GM12875 (cell line): ENCODE data around the gene RELN.

ENCODE experiments used
- H3K4me3 ChIP-seq: one replicate; pipeline ENCODE4 v1.5.1; 2011; ENCODE audit warnings: low read depth, low read length, control low read depth
- TF ChIP-seq, protein P1 (sequence below): IDR thresholded peaks from 2 replicates; pipeline ENCODE4 v1.5.1; 2011; ENCODE audit warnings: low read depth, mild to moderate bottlenecking, control low read depth, inconsistent platforms, low read length, moderate library complexity, borderline replicate concordance; ENCODE audit not compliant: insufficient read depth

RELN gene

DNA sequence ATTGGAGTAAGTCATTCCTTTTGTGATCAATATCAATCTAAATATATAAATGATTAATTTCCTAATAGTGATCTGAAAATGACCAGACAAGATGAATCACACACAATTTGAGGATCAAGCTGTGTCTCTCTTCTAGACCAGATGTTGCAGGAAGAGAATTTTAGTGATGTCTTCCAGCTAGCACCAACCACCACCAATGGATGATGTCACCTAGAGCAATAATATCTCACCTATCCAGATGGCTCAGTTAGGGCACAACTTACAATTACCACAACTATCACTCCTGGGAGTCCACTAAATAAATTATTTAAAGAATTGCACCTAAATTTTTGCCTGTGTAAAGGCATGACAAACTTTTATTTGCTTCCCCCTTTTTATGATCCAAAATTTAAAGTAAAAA, 25.2 kb downstream of the RELN start:
- TF ChIP-seq, protein P1, sequence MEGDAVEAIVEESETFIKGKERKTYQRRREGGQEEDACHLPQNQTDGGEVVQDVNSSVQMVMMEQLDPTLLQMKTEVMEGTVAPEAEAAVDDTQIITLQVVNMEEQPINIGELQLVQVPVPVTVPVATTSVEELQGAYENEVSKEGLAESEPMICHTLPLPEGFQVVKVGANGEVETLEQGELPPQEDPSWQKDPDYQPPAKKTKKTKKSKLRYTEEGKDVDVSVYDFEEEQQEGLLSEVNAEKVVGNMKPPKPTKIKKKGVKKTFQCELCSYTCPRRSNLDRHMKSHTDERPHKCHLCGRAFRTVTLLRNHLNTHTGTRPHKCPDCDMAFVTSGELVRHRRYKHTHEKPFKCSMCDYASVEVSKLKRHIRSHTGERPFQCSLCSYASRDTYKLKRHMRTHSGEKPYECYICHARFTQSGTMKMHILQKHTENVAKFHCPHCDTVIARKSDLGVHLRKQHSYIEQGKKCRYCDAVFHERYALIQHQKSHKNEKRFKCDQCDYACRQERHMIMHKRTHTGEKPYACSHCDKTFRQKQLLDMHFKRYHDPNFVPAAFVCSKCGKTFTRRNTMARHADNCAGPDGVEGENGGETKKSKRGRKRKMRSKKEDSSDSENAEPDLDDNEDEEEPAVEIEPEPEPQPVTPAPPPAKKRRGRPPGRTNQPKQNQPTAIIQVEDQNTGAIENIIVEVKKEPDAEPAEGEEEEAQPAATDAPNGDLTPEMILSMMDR = no peak
- no peak overlapping the region for H3K4me3 ChIP-seq

DNA sequence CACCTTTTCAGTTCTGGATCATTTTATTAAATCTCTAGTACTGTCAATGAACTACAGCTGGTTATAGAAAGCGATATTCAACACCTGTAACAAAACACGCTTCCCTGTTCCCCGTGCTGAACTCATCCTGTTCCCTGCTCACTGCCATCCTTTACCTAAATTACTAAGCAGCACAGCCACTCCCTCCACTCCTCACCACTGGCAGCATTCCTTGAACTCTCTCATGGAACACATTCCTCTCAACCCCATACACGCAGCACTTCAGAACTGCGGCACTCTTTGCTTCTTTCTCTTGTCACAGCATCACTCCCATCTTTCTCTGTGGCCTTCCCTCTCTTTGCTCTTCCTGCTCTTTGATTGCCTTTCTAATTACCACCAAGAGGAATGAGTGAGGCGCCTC, 27.4 kb downstream of the RELN start:
- no peak overlapping the region for H3K4me3 ChIP-seq
- TF ChIP-seq, protein P1 = no peak

DNA sequence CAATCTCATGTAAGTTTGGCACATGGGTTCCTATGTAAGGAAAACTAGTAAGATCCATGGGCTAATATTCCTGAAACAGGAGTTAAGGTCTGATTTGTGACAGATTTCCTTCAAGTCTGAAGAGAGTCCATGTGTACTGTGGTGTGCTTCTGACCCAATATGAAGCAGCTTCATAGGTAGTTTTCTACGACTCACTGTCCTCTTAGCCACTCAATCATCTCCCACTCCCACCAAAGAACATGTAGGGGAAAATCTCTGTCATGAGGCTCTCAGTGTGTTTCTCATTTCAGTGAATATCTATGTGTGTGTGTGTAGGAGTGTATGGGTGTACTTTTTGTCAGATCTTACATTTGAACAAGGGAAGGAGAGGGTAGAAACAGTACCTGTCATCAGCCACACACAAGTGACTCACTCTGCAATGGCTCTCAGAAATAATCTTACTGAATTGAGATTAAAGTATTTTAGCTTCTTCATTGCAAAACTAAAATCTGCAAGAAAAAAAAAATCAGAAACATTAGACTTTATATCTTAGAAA, 31.1 kb downstream of the RELN start:
- TF ChIP-seq, protein P1 = no peak
- no peak overlapping the region for H3K4me3 ChIP-seq

DNA sequence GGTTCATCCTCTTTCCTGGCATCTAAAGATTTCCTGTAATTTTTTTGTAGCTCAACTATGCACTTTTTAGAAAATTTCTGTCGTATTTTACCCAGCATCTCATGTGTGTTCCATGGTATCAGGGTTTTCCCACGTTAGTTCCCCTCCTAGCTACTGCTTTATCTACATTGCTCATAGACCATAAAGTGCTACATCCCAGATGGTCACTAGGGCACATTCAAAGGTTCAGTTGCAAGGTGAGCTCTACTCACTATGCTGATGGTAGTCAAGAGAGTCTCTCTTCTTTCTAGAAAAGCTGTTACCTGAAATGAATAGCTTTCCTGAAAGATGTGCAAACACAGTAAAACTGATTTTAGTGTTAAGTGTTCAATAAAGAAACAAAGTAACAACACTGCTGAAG, 33.5 kb downstream of the RELN start:
- H3K4me3 ChIP-seq = no peak overlapping the region
- TF ChIP-seq, protein P1 = no peak

DNA sequence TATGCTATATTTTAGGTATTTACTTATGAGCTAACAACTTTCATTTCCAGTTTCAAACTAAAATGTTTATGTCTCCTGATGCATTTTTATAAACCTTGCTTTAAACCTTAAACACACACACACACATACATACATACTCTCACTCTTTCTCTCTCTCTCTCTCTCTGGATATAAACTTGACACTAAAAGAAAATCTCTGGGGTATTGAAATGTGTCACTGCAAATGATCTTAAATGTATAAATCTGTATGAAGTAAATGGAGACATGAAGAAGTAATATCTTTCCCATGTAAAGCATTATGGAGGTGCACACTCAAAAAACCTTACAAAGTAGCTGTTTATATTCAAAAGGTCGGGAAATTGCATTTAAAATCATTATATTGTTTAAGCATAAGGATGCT, 37.0 kb downstream of the RELN start:
- no peak overlapping the region for H3K4me3 ChIP-seq
- TF ChIP-seq, protein P1 = no peak

DNA sequence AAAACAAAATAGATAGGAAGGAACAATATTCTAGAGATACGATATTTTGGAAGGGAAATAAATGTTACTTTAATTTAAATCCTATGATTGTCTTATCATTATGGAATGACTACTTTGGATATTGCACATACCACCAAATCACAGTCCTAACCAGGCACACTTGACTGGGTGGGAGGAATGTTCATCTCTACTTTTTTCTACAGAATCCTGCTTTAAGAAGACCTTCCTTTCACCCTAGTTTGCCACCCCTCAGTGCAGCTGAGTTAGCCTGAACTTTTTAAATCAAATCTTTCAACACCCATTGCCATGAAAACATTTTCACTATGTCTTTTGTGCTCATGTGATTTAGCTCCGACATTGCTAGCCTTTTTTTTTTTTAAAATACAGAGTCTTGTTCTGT, 38.1 kb downstream of the RELN start:
- H3K4me3 ChIP-seq = no peak overlapping the region
- TF ChIP-seq, protein P1 = no peak

DNA sequence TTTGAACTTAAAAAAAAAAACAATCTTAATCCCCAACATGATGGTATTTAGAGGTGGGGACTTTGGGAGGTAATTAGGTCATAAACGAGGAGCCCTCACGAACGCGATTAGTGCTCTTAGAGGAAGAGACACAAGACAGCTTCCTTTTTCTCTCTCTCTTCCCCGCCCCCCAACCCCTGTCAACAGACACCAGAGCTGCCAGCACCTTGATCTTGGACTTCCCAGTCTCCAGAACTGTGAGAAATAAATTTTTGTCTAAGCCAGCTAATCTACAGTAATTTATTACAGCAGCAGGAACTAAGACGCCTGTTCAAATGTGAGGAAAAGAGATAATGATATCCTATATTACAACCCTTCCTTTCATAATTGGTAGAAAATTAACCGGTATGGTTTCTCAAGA, 40.1 kb downstream of the RELN start:
- TF ChIP-seq, protein P1 = no peak
- no peak overlapping the region for H3K4me3 ChIP-seq
